K562 (cell line): Measurements from ENCODE around the gene GHR. TPM values are rescaled to one million over a fixed set of nuclear protein-coding genes. Genes with fewer than 3 reads are reported as not detected.

Source experiments
- ATAC-seq: fragments of 200-7000 bp; cut with Tn5 transposase; 3 replicates; pipeline ENCODE4 v1.9.1; 2020; ENCODE audit warnings: moderate library complexity
- BruUV-seq: library from RNA; stranded (reverse); fragments of 400-500 nt; replicated peaks from 2 replicates; lab custom pipeline; 2021; lab: Mats Ljungman, UMichigan
- CTCF ChIA-PET: fragments of 300-600 bp; formaldehyde crosslinking; extraction: SDS; loops from one replicate; lab custom pipeline; 2021; ENCODE audit warnings: low intra/inter-chr PET ratio; lab: Yijun Ruan, JAX
- POLR2A ChIA-PET: fragments of 300-600, 350-650 bp; sonication (Branson Sonifier 250); formaldehyde crosslinking; extraction: SDS; loops from one replicate; lab custom pipeline; 2021; ENCODE audit warnings: antibody characterized with exemption, inconsistent platforms; lab: Yijun Ruan, JAX
- DNase-seq, 4 experiments: peaks; one replicate each; pipeline versions ENCODE4 v3.0.0 to v3.0.0-alpha.2; 2011 to 2018; ENCODE audit warnings: low spot score in 3 of 4, mixed read lengths in 3 of 4; ENCODE audit errors: extremely low read depth in 1 of 4
- FAIRE-seq: peaks from 2 replicates; lab custom pipeline; 2011; peaks lifted over from hg19 to GRCh38; lab: Jason Lieb, UNC
- H2AFZ ChIP-seq: 2 replicates; pipeline ENCODE4 v1.6.0; 2011; ENCODE audit warnings: low read depth, low read length, control low read depth, inconsistent platforms
- H3K27ac ChIP-seq: fragments of 200-600 bp; 3 replicates; pipeline ENCODE4 v1.8.0; 2011; ENCODE audit warnings: low read depth, mild to moderate bottlenecking, control low read depth, inconsistent platforms, low read length, moderate library complexity, mixed read lengths; ENCODE audit errors: extremely low read depth
- H3K27me3 ChIP-seq, 2 experiments: fragments of 300-600 bp in 1 of 2; 2 replicates in 1 of 2; 3 replicates in 1 of 2; pipeline versions ENCODE4 v1.6.0 to v1.8.0; 2011; ENCODE audit warnings: inconsistent platforms in 2 of 2, low read length in 2 of 2, mild to moderate bottlenecking in 1 of 2, mixed read lengths in 1 of 2, moderate library complexity in 1 of 2; ENCODE audit not compliant: control insufficient read depth in 2 of 2, insufficient read depth in 2 of 2
- H3K36me3 ChIP-seq: fragments of 300-600 bp; 3 replicates; pipeline ENCODE4 v1.8.0; 2011; ENCODE audit warnings: mild to moderate bottlenecking, low read length, inconsistent platforms; ENCODE audit not compliant: control insufficient read depth, insufficient read depth
- H3K4me1 ChIP-seq, 2 experiments: fragments of 200-600 bp in 1 of 2; replicated peaks in 1 of 2; 2 replicates in 1 of 2; 3 replicates in 1 of 2; pipeline versions ENCODE4 v1.5.1 to v1.8.0; 2011; ENCODE audit warnings: inconsistent platforms in 2 of 2, low read length in 2 of 2, mild to moderate bottlenecking in 1 of 2, mixed read lengths in 1 of 2, moderate library complexity in 1 of 2; ENCODE audit not compliant: control insufficient read depth in 2 of 2, insufficient read depth in 2 of 2
- H3K4me2 ChIP-seq: 2 replicates; pipeline ENCODE4 v1.6.1; 2011; ENCODE audit warnings: low read length, control low read depth, inconsistent platforms, mixed read lengths; ENCODE audit not compliant: insufficient read depth
- H3K4me3 ChIP-seq: fragments of 200-600 bp; sonication (generic), shearing (Covaris generic); 2 replicates; pipeline ENCODE4 v1.5.1; 2016; ENCODE audit warnings: control low read depth, inconsistent platforms
- H3K79me2 ChIP-seq: fragments of 200-600 bp; 3 replicates; pipeline ENCODE4 v1.8.0; 2011; ENCODE audit warnings: low read length, inconsistent platforms; ENCODE audit not compliant: control insufficient read depth, insufficient read depth
- H3K9ac ChIP-seq, 2 experiments: 2 replicates each; pipeline versions ENCODE4 v1.6.0 to v1.6.1; 2011; ENCODE audit warnings: low read depth in 2 of 2, low read length in 2 of 2, control low read depth in 1 of 2, inconsistent platforms in 1 of 2, mild to moderate bottlenecking in 1 of 2, mixed read lengths in 1 of 2; ENCODE audit not compliant: insufficient read depth in 1 of 2
- H3K9me1 ChIP-seq: one replicate; pipeline ENCODE4 v1.6.0; 2011; ENCODE audit warnings: inconsistent platforms, mild to moderate bottlenecking, low read length, moderate library complexity; ENCODE audit not compliant: control insufficient read depth, insufficient read depth
- H3K9me3 ChIP-seq: replicated peaks from 2 replicates; pipeline ENCODE4 v1.5.1; 2011; ENCODE audit warnings: low read depth, low read length, inconsistent platforms; ENCODE audit not compliant: control insufficient read depth, insufficient read depth
- H4K20me1 ChIP-seq: replicated peaks from 2 replicates; pipeline ENCODE4 v1.6.1; 2011; ENCODE audit warnings: low read length, inconsistent platforms, mixed read lengths; ENCODE audit not compliant: control insufficient read depth, insufficient read depth
- ARHGAP35 ChIP-seq: fragments of 450-650 bp; IDR thresholded peaks from 2 replicates; pipeline ENCODE4 v1.6.1; 2018; ENCODE audit not compliant: partially characterized antibody
- CEBPZ ChIP-seq: fragments of 150-350 bp; IDR thresholded peaks from 2 replicates; pipeline ENCODE4 v1.6.1; 2014; ENCODE audit warnings: low read depth, mild to moderate bottlenecking, low read length, borderline replicate concordance
- HBP1 ChIP-seq: fragments of 450-650 bp; formaldehyde crosslinking; IDR thresholded peaks from 2 replicates; pipeline ENCODE4 v1.4.0; 2022; ENCODE audit warnings: missing genetic modification characterization
- HEY1 ChIP-seq: fragments of 250-450 bp; sonication (Bioruptor Pico); IDR thresholded peaks from 2 replicates; pipeline ENCODE4 v1.5.0; 2020; ENCODE audit warnings: mild to moderate bottlenecking, moderate library complexity, borderline replicate concordance
- ILF3 ChIP-seq: fragments of 450-650 bp; IDR thresholded peaks from 2 replicates; pipeline ENCODE4 v1.6.1; 2018; ENCODE audit warnings: antibody characterized with exemption, mild to moderate bottlenecking, moderate library complexity, borderline replicate concordance
- KLF10 ChIP-seq: fragments of 250-450 bp; sonication (Bioruptor Pico); IDR thresholded peaks from 2 replicates; pipeline ENCODE4 v1.6.1; 2021; ENCODE audit warnings: matching md5 sums
- RFX5 ChIP-seq: IDR thresholded peaks from 2 replicates; pipeline ENCODE4 v1.6.1; 2011; ENCODE audit warnings: low read depth, mild to moderate bottlenecking, improper control_type of control experiment, low read length
- SRSF1 ChIP-seq: fragments of 200-400 bp; formaldehyde crosslinking; IDR thresholded peaks from 2 replicates; pipeline ENCODE4 v1.6.1; 2017; ENCODE audit warnings: mild to moderate bottlenecking, low read depth, low read length, moderate library complexity
- ZNF239 ChIP-seq: fragments of 250-450 bp; sonication (Bioruptor Pico); IDR thresholded peaks from 2 replicates; pipeline ENCODE4 v1.4.0; 2020; ENCODE audit warnings: mild to moderate bottlenecking
- WGBS: fragments of 100-300 bp; shearing (Covaris generic); methylation state at CpG from one replicate; pipeline ENCODE4 v1.1.6; 2016; ENCODE audit warnings: low coverage, mixed read lengths; ENCODE audit not compliant: insufficient coverage; ENCODE audit errors: missing lambda C conversion rate; 5-methylcytosine and 5-hydroxymethylcytosine counted together
- in situ Hi-C: fragments of 300-500 bp; cut with MboI; formaldehyde crosslinking; loops from 4 replicates; pipeline ENCODE4 v1.15.0; 2018; ENCODE audit warnings: inconsistent platforms, mixed read lengths
- intact Hi-C: fragments of 100-400 bp; cut with micrococcal nuclease; formaldehyde crosslinking; loops from 2 replicates; pipeline ENCODE4 v1.14.2; 2022
- polyA plus RNA-seq, 8 experiments: library from polyadenylated mRNA; depleted of rRNA in 4 of 8; stranded (reverse) in 5 of 8; unstranded in 3 of 8; fragments of >200 nt; fragmentation: Nextera tagmentation in 2 of 8; fragmentation: Illumina TruSeq in 1 of 8; extraction: Ambion mirVana in 2 of 8; extraction: Trizol in 1 of 8; gene quantifications; 2 replicates each; pipeline versions ENCODE4 v1.2.1 to v1.2.3, GENCODE V29; 2011 to 2014; ENCODE audit warnings: inconsistent platforms in 1 of 8, missing spikeins in 1 of 8
- total RNA-seq, 7 experiments: library from RNA; depleted of rRNA in 6 of 7; stranded (reverse); fragments of >200 nt in 6 of 7; fragmentation: Illumina TruSeq in 2 of 7; extraction: Trizol in 2 of 7; gene quantifications; 2 replicates each; pipeline versions ENCODE4 v1.2.1 to v1.2.3, GENCODE V29; 2011 to 2021; ENCODE audit warnings: low replicate concordance in 1 of 7
- TF ChIP-seq, protein P1 (sequence below): conservative IDR thresholded peaks from 2 replicates; pipeline ENCODE4 v1.6.1; 2011; ENCODE audit warnings: low read depth, mild to moderate bottlenecking, low read length; ENCODE audit not compliant: control insufficient read depth
- TF ChIP-seq, protein P2 (sequence below): IDR thresholded peaks from 2 replicates; pipeline ENCODE4 v1.6.1; 2016; ENCODE audit warnings: missing genetic modification characterization, missing compliant biosample characterization
- TF ChIP-seq, protein P3 (sequence below): fragments of 250-450 bp; sonication (Bioruptor Pico); IDR thresholded peaks from 2 replicates; pipeline ENCODE4 v1.5.0; 2021

Gene GHR
- total and polyA plus RNA-seq, 9 of the 15 experiments (the other 6 are each of a cell fraction or from before 2014, with no cell fraction given) = 0.01 to 0.13 (median 0.07) TPM; not detected in 5

GRCh38 chr5:42487821-42488220 lies 64.6 kb downstream of the GHR start (continued):
- no peak for TF ChIP-seq HBP1 (CRISPR knock-in tag)

GRCh38 chr5:42490831-42491230 lies 67.6 kb downstream of the GHR start:
- POLR2A ChIA-PET = no interaction called here
- no peak for ATAC-seq
- Histone ChIP-seq H4K20me1 (no peaks in the 10 kb centered on the region), H3K9ac (no peak overlapping the region), H3K4me3 (no peak overlapping the region), H3K79me2 (no peaks in the 10 kb centered on the region), H3K36me3 (no peaks in the 10 kb centered on the region), H3K27ac (no peak overlapping the region), H3K9me3 (no peaks in the 10 kb centered on the region), H3K9me1 (no peaks in the 10 kb centered on the region), H3K27me3 (no peaks in the 10 kb centered on the region), H3K4me1 (no peaks in the 10 kb centered on the region), H2AFZ (no peak overlapping the region), H3K4me2 (no peak overlapping the region)
- no peak for FAIRE-seq
- no TSS peak for BruUV-seq
- CTCF ChIA-PET = no interaction called here
- intact Hi-C loops (no loop called here), in situ Hi-C loops (no loop called here)
- 0% methylated on average over 2 of the region's 2 CpGs for WGBS
- no peak for DNase-seq
- TF ChIP-seq CEBPZ = no peak
- no peak for TF ChIP-seq RFX5
- no peak for TF ChIP-seq SRSF1
- no peak for TF ChIP-seq ARHGAP35
- TF ChIP-seq KLF10 (CRISPR knock-in tag) = no peak
- TF ChIP-seq, protein P1, sequence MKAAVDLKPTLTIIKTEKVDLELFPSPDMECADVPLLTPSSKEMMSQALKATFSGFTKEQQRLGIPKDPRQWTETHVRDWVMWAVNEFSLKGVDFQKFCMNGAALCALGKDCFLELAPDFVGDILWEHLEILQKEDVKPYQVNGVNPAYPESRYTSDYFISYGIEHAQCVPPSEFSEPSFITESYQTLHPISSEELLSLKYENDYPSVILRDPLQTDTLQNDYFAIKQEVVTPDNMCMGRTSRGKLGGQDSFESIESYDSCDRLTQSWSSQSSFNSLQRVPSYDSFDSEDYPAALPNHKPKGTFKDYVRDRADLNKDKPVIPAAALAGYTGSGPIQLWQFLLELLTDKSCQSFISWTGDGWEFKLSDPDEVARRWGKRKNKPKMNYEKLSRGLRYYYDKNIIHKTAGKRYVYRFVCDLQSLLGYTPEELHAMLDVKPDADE = no peak
- TF ChIP-seq, protein P2, sequence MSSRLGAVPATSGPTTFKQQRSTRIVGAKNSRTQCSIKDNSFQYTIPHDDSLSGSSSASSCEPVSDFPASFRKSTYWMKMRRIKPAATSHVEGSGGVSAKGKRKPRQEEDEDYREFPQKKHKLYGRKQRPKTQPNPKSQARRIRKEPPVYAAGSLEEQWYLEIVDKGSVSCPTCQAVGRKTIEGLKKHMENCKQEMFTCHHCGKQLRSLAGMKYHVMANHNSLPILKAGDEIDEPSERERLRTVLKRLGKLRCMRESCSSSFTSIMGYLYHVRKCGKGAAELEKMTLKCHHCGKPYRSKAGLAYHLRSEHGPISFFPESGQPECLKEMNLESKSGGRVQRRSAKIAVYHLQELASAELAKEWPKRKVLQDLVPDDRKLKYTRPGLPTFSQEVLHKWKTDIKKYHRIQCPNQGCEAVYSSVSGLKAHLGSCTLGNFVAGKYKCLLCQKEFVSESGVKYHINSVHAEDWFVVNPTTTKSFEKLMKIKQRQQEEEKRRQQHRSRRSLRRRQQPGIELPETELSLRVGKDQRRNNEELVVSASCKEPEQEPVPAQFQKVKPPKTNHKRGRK (tag) = no peak
- TF ChIP-seq, protein P3, sequence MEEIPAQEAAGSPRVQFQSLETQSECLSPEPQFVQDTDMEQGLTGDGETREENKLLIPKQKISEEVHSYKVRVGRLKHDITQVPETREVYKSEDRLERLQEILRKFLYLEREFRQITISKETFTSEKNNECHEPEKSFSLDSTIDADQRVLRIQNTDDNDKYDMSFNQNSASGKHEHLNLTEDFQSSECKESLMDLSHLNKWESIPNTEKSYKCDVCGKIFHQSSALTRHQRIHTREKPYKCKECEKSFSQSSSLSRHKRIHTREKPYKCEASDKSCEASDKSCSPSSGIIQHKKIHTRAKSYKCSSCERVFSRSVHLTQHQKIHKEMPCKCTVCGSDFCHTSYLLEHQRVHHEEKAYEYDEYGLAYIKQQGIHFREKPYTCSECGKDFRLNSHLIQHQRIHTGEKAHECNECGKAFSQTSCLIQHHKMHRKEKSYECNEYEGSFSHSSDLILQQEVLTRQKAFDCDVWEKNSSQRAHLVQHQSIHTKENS (CRISPR knock-in tag) = no peak
- no peak for TF ChIP-seq ZNF239 (CRISPR knock-in tag)
- no peak for TF ChIP-seq HEY1
- TF ChIP-seq ILF3 = no peak
